GM21423 (cell line): ENCODE measurements around the gene CEP128.
"Not testable (repeated sequence)": the region's sequence is repeated elsewhere in the genome, so short reads cannot be mapped to it uniquely, and the experiment has no call there.

Source experiments
- ATAC-seq: cut with Tn5 transposase; IDR thresholded peaks from one replicate; pipeline ENCODE4 v1.9.1; 2021; ENCODE audit warnings: mild to moderate bottlenecking, moderate library complexity; ENCODE audit not compliant: unreplicated experiment

CEP128 gene

DNA sequence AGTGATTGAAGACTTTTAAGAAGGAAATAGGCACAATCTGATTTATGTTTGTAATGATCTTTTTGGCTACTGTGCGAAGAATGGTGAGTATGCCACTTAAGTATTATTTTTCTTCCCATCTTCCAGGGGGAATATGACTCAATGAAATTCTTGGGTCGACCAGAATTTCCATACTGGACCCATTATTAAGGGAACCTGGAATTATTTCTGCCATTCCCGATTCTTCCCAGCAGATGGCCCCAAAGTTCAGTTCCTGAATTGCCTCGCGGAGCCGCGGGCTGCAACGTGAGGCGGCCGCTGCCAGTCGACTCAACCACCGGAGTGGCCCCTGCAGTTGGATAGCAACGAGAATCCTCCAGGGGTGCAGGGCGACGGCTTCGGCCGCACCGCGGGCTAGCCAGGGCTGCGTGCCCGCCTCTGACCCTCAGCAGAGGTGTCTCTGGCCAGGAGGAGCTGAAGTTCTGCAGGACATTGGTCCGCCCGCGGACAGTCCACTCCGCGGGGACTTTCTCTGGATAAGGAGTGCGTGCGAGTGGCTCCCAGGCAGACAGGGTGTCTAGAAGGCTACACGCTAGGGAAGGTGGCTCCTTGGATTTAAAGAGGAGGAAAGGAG, 13.3 kb upstream of the CEP128 start:
- peak; percentile 23 for ATAC-seq

DNA sequence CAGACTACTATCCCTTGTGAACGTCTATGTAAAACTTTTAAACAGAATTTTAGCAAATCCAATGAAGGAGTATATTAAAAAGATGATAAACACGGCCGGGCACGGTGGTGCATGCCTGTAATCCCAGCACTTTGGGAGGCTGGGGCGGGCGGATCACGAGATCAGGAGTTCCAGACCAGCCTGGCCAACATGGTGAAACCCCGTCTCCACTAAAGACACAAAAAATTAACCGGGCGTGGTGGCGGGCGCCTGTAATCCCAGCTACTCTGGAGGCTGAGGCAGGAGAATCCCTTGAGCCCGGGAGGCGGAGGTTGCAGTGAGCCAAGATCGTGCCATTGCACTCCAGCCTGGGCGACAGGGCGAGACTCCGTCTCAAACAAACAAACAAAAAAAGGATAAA, 11.7 kb upstream of the CEP128 start:
- not testable (repeated sequence) for ATAC-seq

DNA sequence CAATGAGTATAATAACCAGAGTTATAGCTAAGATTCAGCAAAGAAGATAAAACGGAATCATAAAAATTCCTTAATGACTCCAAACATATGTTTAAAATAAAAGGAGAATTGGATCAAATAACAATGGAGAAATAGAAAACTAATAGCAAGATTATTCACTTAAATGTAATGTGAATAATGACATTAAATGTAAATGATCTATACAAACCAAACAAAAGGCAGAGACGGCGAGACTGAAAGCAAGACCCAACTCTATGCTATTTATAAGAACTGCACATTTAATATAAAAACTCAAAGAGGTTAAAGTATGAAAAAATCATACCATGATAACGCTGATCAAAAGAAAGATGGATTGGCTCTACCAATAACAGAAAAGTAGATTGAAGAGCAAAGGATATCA, 10.0 kb upstream of the CEP128 start:
- no peak for ATAC-seq

DNA sequence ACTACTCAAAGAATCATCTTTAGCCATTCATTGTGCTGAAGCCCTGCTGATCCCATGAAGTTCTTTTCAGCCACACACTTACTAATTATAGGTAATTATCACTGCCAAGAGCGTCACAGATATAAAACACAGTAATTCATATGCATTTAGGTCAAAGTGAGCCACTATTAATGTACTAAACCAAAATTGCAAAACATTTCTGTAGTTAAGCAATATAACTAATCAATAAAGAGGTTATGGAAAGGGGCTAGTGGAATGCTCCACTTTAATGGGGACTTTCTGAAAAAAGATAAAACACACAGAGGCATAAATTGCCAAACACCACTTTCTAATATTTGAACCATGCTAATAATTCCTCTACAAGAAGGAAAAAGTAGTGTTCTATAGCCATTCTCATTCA, 6.8 kb upstream of the CEP128 start:
- no peak for ATAC-seq

DNA sequence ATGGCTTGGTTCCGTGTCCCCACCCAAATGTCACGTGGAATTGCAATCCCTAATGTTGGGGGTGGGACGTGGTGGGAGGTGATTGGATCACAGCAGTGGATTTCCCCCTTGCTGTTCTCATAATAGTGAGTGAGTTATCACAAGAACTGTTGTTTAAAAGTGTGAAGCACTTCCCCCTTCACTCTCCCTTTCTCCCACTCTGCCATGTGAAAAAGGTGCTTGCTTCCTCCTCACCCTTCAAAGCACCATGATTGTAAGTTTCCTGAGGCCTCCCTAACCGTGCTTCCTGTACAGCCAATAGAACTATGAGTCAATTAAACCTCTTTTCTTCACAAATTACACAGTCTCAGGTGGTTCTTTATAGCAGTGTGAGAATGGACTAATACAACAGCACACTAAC, 5.3 kb upstream of the CEP128 start:
- no peak for ATAC-seq

DNA sequence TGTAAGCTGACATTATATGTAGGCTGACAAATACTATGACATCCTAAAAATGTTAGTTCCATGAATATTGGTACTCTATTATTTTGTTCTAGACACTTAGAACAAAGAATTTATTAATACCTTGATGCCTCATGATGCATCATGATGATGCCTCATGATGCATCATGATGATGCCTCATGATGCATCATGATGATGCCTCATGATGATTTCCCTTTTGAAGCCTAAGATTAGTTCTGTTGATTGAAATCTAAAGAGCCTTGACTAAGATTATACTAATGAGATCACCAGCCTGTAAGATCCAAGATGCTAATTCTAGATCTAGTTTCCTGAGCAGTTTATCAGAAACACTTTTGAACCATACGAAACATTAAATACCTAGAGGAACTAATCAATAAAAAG, 4.6 kb upstream of the CEP128 start:
- ATAC-seq, result no peak

DNA sequence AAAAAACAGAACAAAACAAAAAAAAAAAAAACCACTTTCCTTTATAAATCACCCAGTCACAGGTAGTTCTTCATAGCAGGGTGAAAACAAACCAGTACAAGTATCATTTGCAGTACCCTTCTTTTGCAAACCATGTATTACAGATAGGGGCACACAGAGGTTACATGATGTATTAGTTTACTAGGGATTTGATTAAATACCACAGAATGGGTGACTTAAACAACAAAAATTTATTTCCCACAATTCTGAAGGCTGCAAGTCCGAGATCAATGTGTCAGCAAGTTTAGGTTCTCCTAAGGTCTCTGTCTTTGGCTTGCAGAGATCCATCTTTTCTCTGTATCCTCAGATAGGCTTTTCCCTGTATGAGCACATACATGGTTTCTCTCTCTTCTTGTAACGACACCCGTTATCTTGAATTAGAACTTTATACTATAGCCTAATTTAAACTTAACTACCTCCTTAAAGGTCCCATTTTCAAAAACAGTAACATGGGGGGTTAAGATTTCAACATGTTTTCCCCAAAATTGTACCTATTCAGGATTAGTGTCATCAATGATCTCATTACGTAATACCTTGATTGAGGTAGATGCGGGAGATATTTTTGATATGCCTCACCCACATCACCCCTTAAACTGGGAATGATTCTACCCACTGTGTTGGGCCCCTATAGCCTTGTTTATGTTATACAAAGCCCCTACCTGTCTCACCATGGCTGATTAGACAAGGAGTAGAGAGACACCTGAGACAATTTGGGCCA, 3.5 kb upstream of the CEP128 start:
- no peak for ATAC-seq

DNA sequence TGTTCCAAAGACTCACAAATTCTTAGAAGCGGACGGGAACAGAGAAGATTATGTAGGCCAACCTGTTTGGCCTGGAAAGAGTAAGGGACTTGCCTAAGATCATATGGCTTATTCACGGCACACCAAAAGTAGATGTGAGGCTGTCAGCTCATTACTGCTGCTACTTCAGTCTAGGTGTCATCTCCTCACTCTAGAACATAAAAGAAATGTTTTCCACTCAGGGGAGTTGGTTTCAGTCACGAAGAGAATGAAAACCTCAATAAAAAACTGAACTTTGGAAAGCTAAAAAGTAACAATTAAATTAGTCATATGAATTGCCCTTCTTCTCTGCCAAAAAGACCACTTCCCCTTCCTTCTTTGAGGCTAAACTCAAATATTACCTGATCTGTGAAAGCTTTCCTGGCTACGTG, 658 bp upstream of the CEP128 start:
- ATAC-seq, result no peak

DNA sequence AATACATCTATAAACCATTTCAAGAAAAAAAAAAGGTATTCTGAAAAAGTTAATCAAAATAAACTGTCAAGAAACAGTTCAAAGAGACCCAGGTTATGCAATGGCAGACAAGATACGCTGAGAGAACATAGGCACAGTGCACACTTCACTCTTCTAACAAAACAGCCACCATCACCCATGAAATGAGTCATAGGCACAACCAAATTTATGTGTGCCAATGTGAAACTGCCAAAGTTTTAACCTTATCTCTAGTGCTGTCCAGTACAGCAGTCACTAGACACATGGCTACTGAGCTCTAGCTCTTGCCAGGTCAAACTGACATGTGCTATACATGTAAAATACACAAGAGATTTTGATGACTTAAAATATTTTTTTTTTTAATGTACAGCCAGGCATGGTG, 1.4 kb downstream of the CEP128 start:
- ATAC-seq, result no peak

DNA sequence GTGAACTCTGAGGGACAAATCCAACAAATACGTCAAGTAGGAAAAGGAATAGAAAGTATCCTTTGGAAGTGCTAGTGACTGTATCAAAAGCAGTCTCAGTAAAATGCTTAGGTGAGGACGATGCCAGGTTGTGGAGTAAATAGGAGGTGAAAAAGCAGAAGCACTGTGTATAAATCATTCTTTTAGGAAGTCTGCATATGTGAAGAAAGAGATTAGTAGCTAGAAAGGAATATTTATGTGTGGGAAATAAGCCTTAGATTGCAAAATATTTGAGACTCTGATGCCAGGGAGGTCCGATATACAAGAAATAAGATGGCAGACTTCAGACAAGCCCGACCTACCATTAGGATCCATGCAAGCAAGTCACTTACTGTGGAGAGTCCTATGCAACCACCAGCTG, 7.9 kb downstream of the CEP128 start:
- ATAC-seq, result no peak

DNA sequence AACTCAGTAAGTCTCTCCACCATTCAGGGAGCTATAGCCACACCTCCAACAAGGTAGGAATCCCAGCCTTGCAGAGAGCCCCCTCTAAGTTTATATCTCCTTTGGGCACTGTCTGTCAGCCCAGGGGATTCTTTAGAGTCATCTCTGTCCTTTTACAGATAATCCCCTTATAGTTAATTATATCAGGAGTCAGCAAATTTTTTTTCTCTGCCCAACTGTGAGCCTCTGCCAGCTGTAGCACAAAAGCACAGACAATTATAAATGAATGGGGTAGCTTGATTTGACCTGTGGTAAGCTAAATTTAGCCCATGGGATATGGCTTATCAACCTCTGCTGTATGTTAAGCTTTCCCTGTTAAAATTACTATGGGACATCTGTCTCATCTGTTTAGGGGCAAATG, 8.3 kb downstream of the CEP128 start:
- ATAC-seq, result no peak

DNA sequence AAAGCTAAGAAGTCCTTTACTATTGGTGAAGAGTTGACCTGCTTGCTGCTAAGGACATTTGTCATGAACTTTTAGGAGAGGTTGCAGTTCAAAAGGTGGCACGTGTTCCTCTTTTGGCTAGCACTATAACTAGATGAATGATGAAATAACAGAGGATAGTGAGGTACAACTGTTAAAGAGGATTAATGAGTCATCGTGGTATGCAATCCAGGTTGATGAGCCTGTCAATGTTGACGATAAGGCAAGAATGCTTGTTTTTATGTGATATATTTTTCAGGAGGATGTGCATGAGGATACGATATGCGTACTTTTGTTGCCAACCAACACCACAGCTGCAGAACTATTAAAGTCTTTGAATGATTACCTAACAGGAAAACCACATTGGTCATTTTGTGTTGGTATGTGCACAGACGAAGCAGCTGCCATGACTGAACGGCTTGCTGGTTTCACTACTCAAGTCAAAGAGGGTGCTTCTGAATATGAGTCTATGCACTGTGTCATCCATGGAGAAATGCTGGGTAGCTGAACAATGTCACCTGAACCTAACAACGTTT, 10.6 kb downstream of the CEP128 start:
- ATAC-seq, result peak; percentile 99

DNA sequence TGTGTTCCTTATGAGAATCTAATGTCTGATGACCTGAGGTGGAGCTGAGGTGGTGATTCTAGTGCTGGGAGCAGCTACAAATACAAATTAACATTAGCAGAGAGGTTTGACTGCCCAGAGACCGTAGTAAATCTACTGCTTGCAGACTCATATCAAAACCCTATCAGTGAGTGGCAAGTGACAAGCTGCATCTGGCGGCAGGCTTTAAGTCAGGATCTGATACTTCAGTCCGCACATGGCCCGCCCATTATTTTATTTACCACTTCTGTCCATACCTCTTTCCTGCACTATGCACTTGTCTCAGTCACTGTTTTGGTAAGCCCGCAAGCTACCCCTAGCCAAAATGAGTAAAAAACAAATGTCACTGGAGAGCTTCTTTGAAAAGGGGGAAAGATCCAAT, 11.4 kb downstream of the CEP128 start:
- no peak for ATAC-seq

DNA sequence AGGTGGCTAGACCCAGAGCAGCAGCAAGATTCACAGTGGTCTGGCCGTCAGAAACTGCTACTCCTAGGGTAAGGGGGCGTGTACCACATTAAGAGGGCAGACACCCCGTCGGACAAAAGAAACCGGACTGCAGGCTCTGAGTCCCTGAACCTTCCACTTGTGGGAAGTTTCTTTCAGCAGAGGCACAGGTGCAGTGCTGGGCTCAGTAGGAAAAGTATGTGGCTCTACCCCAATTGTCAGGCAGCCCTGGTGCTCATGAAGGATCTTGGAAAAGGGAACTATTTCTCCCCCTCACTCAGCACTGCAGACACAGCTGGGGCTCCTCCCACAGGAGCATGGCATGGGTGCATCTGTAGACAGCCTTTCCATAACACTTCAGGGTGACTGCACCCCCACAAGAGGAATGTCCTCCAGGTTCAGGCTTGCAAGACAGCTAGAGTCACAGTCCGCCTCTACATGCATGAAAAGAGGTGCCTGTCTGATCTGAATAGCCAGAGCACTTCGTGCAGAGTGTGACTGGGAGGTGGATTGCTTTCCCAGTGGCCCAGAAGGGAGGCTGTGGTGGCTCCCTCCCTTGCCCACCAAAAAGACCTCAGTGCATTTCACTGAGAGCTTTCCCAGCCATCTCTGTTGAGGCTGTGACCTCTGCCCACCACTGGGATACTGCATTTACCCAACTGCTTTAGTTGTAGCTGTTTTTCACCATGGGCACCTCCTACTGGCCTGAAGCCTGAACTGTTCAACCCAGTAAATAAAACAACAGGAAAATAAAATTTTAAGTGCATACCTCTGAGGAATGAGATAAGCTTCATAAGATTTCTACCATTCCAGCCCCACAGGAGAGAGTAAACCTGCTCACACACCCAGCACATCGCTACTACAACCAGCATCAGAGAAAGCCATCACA, 14.2 kb downstream of the CEP128 start:
- no peak for ATAC-seq

DNA sequence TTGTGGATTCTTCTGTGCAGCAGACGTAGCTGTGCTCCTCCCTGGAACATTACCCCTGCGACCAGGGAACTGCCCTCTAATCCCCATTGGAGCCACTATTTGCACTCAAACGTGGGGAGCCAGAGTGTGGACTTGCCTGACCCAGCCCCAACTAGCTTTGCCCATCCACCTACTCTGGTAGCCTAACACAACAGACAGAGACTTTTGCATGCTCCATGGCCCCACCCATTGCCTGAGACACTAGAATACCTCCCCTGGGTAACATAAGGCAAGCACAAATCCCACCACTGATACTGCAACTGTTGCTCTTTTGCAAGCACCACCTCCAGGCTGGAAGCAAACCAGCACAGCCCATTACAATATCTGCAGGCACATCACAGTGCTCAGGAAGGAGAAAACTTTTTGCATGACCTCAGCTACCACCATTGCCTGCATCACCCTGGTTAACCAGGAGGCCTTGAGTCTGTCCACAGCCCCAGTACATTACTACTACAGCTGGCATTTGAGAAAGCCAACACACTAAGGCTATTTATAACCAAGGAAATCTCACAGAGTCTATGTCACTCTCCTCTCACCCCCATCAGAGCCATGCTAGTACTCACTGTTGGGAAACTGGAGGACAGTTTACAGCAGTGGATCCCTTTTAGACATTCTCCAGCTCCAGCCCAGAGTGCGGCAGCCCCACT, 15.0 kb downstream of the CEP128 start:
- no peak for ATAC-seq

DNA sequence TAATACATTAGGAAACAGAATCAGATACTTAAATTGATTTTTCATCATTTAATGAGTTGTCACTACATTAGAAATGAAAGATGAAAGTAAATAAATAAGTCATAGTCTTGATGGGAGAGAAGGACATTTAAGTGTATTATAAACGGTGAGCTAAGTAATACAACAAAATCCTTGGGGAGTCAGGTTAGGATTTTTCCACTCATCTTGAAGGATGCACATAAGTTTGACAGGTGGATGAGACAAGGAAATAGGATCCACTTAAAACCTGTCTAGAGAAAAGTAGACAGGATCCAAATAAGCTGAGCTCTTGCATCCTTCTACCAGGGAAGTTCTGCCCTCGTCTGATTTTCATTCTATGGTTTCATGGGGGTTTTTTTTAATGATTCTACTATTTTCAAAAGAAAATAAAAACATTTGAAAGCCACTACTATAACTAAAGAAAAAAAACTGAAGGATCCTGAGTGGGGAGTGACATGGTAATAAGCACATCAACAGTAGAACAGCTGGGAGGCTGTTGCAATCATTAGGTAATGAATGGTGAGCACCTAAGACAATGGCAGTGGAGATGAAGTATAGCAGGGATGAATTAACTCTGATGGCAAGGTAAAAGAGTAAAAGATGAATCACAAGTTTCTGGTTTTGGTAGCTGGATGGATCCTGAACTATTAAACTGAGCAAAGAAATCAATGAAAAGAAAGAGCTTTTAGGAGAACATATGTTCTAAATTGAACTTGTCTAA, 17.0 kb downstream of the CEP128 start:
- no peak for ATAC-seq

DNA sequence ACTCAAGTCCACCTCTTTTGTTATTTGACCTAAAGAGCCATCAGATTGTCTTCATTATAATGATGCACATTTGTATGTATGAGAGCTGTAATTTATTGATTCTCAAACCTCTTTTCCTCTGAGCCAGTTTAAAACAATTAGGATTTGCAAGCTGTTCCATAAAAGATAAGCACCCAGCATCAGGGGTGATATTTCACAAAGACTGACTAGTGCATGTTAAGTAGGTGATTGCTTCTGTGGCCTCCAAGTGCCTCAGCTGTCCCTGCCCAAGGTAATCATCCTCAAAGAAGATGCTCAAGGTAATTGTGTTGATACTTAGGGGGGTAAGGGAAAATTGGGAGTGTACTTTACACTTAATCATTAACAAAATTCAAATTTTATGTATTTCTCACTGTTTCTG, 18.2 kb downstream of the CEP128 start:
- no peak for ATAC-seq

DNA sequence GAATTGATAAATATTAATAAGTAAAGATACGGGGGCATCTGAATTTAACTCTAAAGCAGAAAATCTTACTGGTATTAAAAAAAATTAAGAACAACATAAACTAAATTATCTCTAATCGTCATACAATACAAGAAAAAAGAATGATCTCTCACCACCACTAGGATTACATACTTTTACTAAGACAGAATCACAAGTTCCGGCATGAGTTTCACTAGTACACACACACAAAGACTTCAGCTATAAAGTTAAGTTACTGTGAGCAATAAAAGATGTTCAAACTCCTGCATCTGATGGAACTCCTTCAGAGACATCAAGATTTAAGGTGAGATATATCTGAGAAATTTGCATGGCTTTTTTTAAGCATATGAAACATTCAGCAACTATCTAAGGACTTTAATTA, 21.9 kb downstream of the CEP128 start:
- no peak for ATAC-seq

DNA sequence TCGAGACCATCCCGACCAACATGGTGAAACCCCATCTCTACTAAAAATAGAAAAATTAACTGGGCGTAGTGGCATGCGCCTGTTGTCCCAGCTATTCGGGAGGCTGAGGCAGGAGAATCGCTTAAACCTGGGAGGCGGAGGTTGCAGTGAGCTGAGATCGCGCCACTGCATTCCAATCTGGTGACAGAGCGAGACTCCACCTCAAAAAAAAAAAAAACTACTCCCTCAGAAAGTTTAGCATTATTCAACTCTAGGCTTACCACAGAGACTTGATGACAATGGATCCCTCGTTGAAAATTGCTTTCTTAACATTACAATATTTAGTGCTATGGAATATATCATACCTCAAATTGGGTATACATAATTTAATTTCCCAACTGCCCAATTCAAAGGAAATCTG, 29.5 kb downstream of the CEP128 start:
- not testable (repeated sequence) for ATAC-seq

DNA sequence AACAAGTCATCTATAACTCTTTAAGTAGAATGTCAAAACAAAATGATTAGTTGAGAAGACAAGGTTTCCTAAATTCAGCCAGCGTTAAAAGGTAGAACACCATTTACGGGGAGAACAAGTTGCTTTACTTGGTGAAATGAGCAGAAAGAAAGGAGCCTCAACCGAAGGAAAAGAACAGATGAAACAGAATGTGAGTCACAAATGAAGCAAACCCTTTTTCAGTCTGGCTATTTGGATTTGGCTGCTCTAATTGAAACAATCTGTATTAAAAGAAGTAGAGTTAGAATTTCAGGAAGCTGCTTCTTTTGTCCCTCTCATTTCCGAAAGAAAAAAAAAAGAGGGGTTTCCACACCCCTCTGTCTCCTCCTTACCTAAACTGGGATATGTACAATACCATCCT, 34.6 kb downstream of the CEP128 start:
- ATAC-seq, result no peak
